Measurements from ENCODE around the gene S100A3.

DNA sequence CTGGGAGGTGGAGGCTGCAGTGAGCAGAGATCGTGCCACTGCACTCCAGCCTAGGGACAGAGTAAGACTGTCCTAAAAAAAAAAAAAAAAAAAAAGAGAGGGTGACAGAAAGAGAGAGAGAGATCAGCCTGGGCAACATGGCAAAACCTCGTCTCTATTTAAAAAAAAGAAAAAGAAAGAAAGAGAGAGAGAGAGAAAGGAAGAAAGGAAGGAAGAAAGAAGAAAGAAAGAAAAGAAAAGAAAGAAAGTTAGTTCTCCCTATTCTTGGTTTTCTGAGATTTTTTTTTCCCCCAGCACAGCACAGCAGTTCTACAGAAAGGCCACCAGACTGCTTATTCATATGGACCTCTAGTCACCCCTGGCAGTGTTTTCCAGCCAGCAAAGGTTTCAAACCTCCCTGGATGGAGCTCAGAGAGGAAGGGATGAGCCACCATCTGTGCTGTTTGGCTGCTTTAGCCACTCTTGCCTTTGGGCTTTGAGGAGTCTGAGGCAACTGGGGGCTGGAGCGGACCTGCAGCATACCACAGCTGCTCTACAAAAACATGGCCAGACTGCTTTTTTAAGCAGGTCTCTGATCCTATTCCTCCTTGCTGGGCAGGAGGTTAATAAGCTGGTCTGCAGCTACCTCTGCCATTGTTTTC, 23.9 kb downstream of the S100A3 start:
- TF ChIP-seq, protein P1, sequence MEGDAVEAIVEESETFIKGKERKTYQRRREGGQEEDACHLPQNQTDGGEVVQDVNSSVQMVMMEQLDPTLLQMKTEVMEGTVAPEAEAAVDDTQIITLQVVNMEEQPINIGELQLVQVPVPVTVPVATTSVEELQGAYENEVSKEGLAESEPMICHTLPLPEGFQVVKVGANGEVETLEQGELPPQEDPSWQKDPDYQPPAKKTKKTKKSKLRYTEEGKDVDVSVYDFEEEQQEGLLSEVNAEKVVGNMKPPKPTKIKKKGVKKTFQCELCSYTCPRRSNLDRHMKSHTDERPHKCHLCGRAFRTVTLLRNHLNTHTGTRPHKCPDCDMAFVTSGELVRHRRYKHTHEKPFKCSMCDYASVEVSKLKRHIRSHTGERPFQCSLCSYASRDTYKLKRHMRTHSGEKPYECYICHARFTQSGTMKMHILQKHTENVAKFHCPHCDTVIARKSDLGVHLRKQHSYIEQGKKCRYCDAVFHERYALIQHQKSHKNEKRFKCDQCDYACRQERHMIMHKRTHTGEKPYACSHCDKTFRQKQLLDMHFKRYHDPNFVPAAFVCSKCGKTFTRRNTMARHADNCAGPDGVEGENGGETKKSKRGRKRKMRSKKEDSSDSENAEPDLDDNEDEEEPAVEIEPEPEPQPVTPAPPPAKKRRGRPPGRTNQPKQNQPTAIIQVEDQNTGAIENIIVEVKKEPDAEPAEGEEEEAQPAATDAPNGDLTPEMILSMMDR (IDR thresholded peaks at IDR 0.05) = no peak
- TF ChIP-seq POLR2A (IDR thresholded peaks at IDR 0.05) = no peak

All from prostate gland (tissue), 2 donors.